ENCODE measurements around the gene EGFLAM. TPM values are rescaled to one million over a fixed set of nuclear protein-coding genes. Genes with fewer than 3 reads are reported as not detected.

Gene EGFLAM
- total RNA-seq, 1 donor from 2014 or later: not detected

DNA sequence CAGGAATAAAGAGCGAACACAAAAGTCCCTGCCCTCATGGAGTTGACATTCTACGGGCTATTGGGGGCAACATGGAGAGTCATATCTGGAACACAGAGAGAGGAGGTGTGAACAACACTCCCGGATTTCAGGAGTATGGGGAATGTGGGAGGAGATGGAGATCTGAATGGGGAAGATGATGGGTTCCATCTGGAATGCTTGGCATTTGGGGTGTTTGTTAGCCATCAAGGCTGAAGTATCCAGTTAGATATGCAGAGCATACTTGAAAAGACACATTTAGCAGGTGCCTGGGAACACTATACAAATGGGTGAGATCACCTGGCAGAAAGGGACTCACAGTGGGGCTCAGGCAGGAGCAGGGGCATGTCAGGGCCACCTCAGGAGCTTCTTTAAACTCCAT, 61.1 kb downstream of the EGFLAM start:
- TF ChIP-seq CTCF (IDR thresholded peaks at IDR 0.05): no peak
- peaks cover 12% of the 10 kb centered on the region for H3K4me1 Mint-ChIP-seq (ENCODE audit: unreplicated experiment)
- no peak overlapping the region for H3K27ac Mint-ChIP-seq (ENCODE audit: unreplicated experiment)
- no peaks in the 10 kb centered on the region for H3K36me3 Mint-ChIP-seq (ENCODE audit: unreplicated experiment)
- no peaks in the 10 kb centered on the region for H3K9me3 Mint-ChIP-seq (ENCODE audit: unreplicated experiment)
- no peak for DNase-seq (ENCODE audit: extremely low spot score, unreplicated experiment)
- peaks cover under 1% of the 10 kb centered on the region for H3K27me3 Mint-ChIP-seq (ENCODE audit: unreplicated experiment)
- H3K4me3 Mint-ChIP-seq (ENCODE audit: unreplicated experiment): no peak overlapping the region

DNA sequence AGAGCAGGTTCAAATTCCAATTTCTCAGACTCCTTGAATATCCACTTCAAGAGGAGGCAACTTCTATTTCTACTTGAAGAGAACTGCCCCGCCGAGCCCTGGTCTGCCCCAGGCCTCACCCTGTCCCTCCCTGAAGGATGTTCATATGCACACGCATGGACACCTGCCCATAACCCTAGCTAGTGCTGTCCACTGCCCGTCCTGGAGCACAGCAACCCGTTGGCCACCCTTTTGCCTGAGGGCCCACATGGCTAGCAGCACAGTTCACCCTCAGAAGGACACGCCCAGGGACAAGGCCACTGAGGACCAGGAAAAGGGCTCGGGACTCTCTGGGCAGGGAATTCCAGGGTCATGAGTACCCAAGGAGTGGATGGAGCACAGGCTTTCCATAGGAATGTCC, 63.6 kb downstream of the EGFLAM start:
- peak; percentile 73 for DNase-seq (ENCODE audit: extremely low spot score, unreplicated experiment)
- Mint-ChIP-seq H3K36me3 (ENCODE audit: unreplicated experiment) (no peaks in the 10 kb centered on the region), H3K27ac (ENCODE audit: unreplicated experiment) (no peak overlapping the region), H3K27me3 (ENCODE audit: unreplicated experiment) (peaks cover 4% of the 10 kb centered on the region), H3K4me3 (ENCODE audit: unreplicated experiment) (no peak overlapping the region), H3K4me1 (ENCODE audit: unreplicated experiment) (peaks cover 3% of the 10 kb centered on the region), H3K9me3 (ENCODE audit: unreplicated experiment) (no peaks in the 10 kb centered on the region)
- TF ChIP-seq CTCF (IDR thresholded peaks at IDR 0.05): no peak

GRCh38 chr5:38323645-38324295, 65.4 kb downstream of the EGFLAM start:
- H3K4me1 Mint-ChIP-seq (ENCODE audit: unreplicated experiment): no peaks in the 10 kb centered on the region
- no peak for DNase-seq (ENCODE audit: extremely low spot score, unreplicated experiment)
- no peak overlapping the region for H3K27ac Mint-ChIP-seq (ENCODE audit: unreplicated experiment)
- no peak for TF ChIP-seq CTCF (IDR thresholded peaks at IDR 0.05)
- no peaks in the 10 kb centered on the region for H3K9me3 Mint-ChIP-seq (ENCODE audit: unreplicated experiment)
- H3K4me3 Mint-ChIP-seq (ENCODE audit: unreplicated experiment): no peak overlapping the region
- peaks cover 4% of the 10 kb centered on the region for H3K27me3 Mint-ChIP-seq (ENCODE audit: unreplicated experiment)
- H3K36me3 Mint-ChIP-seq (ENCODE audit: unreplicated experiment): no peaks in the 10 kb centered on the region

GRCh38 chr5:38329132-38329715, 70.9 kb downstream of the EGFLAM start:
- Mint-ChIP-seq H3K36me3 (ENCODE audit: unreplicated experiment) (no peaks in the 10 kb centered on the region), H3K27me3 (ENCODE audit: unreplicated experiment) (peaks cover 4% of the 10 kb centered on the region), H3K4me1 (ENCODE audit: unreplicated experiment) (no peaks in the 10 kb centered on the region), H3K27ac (ENCODE audit: unreplicated experiment) (no peak overlapping the region), H3K9me3 (ENCODE audit: unreplicated experiment) (no peaks in the 10 kb centered on the region), H3K4me3 (ENCODE audit: unreplicated experiment) (no peak overlapping the region)
- TF ChIP-seq CTCF (IDR thresholded peaks at IDR 0.05): no peak
- no peak for DNase-seq (ENCODE audit: extremely low spot score, unreplicated experiment)

- DNase-seq (ENCODE audit: extremely low spot score, unreplicated experiment): no peak
These were observed 71.8 kb downstream of the EGFLAM start for GRCh38 chr5:38330207-38330606.

More at GRCh38 chr5:38330207-38330606, 71.8 kb downstream of the EGFLAM start:
- Mint-ChIP-seq H3K27me3 (ENCODE audit: unreplicated experiment) (no peaks in the 10 kb centered on the region), H3K4me1 (ENCODE audit: unreplicated experiment) (no peaks in the 10 kb centered on the region), H3K4me3 (ENCODE audit: unreplicated experiment) (no peak overlapping the region), H3K9me3 (ENCODE audit: unreplicated experiment) (no peaks in the 10 kb centered on the region), H3K36me3 (ENCODE audit: unreplicated experiment) (no peaks in the 10 kb centered on the region), H3K27ac (ENCODE audit: unreplicated experiment) (no peak overlapping the region)
- TF ChIP-seq CTCF (IDR thresholded peaks at IDR 0.05): no peak

Measured in osteocyte (in vitro differentiated cells).